Activated T-cell treated with anti-CD3 and anti-CD28 coated beads, Interleukin-2, amount 50 U/mL, for 4 hours (primary cell): ENCODE data around the gene ADCYAP1. TPM values are rescaled to one million over a fixed set of nuclear protein-coding genes. Genes with fewer than 3 reads are reported as not detected.
"Not testable (repeated sequence)": the region's sequence is repeated elsewhere in the genome, so short reads cannot be mapped to it uniquely, and the experiment has no call there.

ENCODE experiments used
- ATAC-seq, 2 donors: fragments of 200-7000 bp; cut with Tn5 transposase; one replicate each; pipeline ENCODE4 v1.10.0; 2021
- DNase-seq: peaks from one replicate; pipeline ENCODE4 v3.0.0-alpha.2; 2020
- H3K27me3 Mint-ChIP-seq: one replicate; pipeline ENCODE4 v1.8.0; 2021; ENCODE audit warnings: low read depth, mixed read lengths
- H3K36me3 Mint-ChIP-seq: one replicate; pipeline ENCODE4 v1.8.0; 2022; ENCODE audit warnings: mixed read lengths; ENCODE audit not compliant: insufficient read depth
- H3K4me1 Mint-ChIP-seq: one replicate; pipeline ENCODE4 v1.8.0; 2021; ENCODE audit warnings: low read depth, mixed read lengths
- H3K4me3 Mint-ChIP-seq: one replicate; pipeline ENCODE4 v1.8.0; 2021; ENCODE audit warnings: mild to moderate bottlenecking, moderate library complexity, mixed read lengths
- H3K9me3 Mint-ChIP-seq: one replicate; pipeline ENCODE4 v1.8.0; 2021; ENCODE audit warnings: mixed read lengths
- total RNA-seq, 3 donors: library from RNA; stranded (reverse); gene quantifications; one replicate each; pipeline ENCODE4 v1.2.1, GENCODE V29; 2021

The ADCYAP1 gene
- total RNA-seq, result not detected

DNA sequence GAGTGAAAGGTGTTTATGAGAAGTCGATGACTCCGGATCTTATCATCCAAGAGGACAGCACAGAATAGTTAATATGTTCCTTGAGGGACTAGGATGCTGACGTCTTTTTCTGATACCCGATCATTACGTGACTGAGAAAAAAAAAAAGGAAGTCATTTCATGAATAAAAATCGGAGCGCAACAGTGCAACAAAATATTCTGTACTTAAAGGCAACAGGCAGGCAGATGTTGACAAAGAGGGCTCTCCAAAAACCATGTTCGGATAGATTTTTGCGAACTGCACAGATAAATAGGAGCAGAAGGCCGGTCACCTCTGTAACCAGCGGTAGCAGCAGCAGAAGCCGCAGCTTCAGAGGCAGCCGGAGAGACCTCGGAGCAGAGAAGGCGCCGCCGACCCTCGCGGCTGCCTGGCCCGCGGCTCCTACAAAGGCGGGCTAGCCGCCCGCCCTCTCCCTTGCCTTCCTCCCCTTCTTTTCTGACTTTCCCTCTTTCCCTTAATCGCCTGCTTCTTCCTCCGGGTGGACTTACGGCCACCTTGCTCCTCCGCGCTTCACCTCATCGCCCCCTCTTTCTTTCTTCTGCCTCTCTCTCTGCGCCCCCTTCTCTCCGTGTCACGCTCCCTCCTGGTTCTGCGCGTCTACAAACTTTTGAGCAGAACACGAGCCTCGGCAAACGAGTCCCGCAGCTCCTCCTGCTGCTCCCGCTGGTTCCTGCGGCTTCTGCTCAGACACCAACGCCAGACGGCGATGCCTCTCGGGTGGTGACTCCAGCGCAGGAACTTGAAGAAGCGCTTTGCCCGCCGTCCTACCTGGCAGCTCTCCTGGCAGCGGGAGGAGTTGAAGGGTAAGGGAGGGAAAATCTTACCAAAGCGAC is at the start of gene ADCYAP1:
ADCYAP1 (plus strand) TSS at position 654 of the 873 bp plus-strand sequence. CDS start 516 bp downstream, outside the sequence.
- Mint-ChIP-seq H3K27me3 (peaks cover 77% of the 10 kb centered on the region), H3K4me3 (no peak within 1 kb of the TSS), H3K4me1 (peaks cover 20% of the 10 kb centered on the region), H3K36me3 (peaks cover 1% of the 10 kb centered on the region), H3K9me3 (no peaks in the 10 kb centered on the region)
- DNase-seq, result no peak
- ATAC-seq, result no peak

DNA sequence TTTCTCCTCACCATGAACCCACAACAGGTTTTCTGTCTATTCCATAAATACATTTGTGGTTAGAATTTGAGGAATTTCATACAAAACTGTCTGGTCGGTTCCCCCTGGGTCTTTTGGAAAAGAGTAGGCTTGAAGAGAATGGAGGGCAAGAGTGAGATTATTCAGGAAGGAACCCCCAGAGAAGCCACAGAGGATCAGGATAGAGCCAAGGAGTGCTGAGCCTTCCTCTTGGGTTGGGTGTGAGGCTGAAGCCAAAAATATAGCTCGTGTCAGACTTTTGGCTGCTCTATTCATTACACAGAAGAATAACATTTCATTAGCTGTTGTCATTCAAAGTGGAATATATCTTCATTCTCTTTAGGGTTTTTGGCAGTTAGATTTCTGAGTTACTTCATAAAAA is 46.7 kb upstream of the ADCYAP1 start:
- H3K4me1 Mint-ChIP-seq, result no peaks in the 10 kb centered on the region
- H3K9me3 Mint-ChIP-seq, result no peaks in the 10 kb centered on the region
- ATAC-seq (no peak), DNase-seq (no peak)
- H3K36me3 Mint-ChIP-seq, result no peaks in the 10 kb centered on the region
- no peak overlapping the region for H3K4me3 Mint-ChIP-seq
- H3K27me3 Mint-ChIP-seq, result peaks cover 14% of the 10 kb centered on the region

DNA sequence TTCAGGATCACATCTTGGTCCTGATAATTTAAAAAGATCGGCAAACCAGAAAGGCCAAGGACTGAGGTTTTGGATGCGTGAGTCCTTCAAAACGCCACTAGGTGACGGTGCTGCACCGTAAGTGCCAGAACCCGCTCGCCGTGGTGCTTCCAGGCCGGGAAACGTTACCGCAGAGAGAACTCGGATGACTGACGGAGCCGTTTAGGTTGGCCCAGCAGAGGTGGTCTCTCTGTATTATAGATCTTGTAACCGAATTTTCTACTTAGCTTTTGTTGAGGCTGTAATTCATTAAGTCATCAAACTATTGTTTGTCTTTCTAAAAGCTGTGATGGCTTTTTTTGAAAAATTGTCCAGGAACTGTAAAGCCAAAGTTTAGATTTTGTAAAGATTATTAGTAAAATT is 39.8 kb upstream of the ADCYAP1 start:
- no peak overlapping the region for H3K4me3 Mint-ChIP-seq
- DNase-seq, result peak; percentile 51
- no peaks in the 10 kb centered on the region for H3K9me3 Mint-ChIP-seq
- peaks cover 24% of the 10 kb centered on the region for H3K27me3 Mint-ChIP-seq
- peaks cover 3% of the 10 kb centered on the region for H3K4me1 Mint-ChIP-seq
- ATAC-seq, result peak; percentile 77 to 80
- H3K36me3 Mint-ChIP-seq, result no peaks in the 10 kb centered on the region

DNA sequence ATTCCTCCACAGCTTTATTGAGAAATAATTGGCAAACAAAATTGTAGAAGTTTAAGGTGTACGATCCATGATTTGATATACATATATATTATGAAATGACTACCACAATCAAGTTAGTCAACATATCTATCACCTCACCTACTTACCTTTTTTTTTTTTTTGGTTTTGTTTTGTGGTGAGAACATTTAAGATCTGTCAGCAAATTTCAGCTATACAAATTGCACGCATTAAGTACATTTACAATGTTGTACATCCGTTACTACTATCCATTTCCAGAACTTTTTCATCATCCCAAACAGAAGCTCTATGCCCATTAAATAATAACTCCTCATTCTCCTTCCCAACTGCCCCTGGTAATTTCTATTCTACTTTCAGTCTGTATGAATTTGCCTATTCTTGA is 37.4 kb upstream of the ADCYAP1 start:
- peaks cover 27% of the 10 kb centered on the region for H3K27me3 Mint-ChIP-seq
- H3K36me3 Mint-ChIP-seq, result no peaks in the 10 kb centered on the region
- peaks cover 3% of the 10 kb centered on the region for H3K4me1 Mint-ChIP-seq
- ATAC-seq, result no peak
- no peak for DNase-seq
- H3K9me3 Mint-ChIP-seq, result no peaks in the 10 kb centered on the region
- H3K4me3 Mint-ChIP-seq, result no peak overlapping the region

DNA sequence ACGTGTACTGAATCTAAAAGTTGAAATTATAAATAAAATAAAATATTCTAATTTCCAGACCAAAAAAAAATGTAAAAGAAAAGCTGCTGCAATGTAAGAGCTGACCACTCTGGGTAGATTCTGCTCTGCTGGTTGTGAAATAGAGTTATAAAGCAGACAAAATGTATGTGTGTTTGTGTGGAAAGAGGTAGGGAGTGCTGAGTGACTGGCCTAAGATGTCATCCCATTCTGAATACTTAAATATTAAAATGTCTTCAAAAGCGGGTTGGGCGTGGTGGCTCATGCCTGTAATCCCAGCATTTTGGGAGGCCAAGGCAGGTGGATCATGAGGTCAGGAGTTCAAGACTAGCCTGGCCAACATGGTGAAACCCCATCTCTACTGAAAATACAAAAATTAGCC is 31.2 kb upstream of the ADCYAP1 start:
- H3K4me1 Mint-ChIP-seq, result peaks cover 12% of the 10 kb centered on the region
- peak overlapping the region; percentile 56 for H3K4me3 Mint-ChIP-seq
- not testable (repeated sequence) for DNase-seq

DNA sequence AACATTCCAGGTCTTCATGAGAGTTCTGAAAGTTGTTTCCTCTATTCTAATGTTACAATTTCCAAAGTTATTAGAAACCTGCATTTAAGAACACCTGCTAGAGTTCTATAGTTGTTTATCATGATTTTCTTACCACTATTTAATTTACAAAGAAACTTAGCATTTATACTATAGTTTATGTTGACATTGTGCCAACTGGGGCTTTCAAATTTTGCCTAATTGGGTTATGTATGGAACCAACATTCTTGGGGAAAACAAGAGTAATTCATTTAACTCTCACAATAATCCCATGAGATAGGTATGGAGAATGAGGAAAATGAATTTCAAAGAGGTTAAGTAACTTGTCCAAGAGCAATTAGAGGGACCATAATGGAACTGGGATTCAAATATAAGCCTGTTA is 28.8 kb upstream of the ADCYAP1 start:
- ATAC-seq (no peak), DNase-seq (no peak)
- H3K4me1 Mint-ChIP-seq, result peaks cover 12% of the 10 kb centered on the region
- H3K9me3 Mint-ChIP-seq, result no peaks in the 10 kb centered on the region
- no peak overlapping the region for H3K4me3 Mint-ChIP-seq
- H3K36me3 Mint-ChIP-seq, result no peaks in the 10 kb centered on the region
- peaks cover 3% of the 10 kb centered on the region for H3K27me3 Mint-ChIP-seq

More for the DNA sequence above, 31.2 kb upstream of the ADCYAP1 start:
- not testable (repeated sequence) for H3K36me3 Mint-ChIP-seq, H3K9me3 Mint-ChIP-seq, ATAC-seq, H3K27me3 Mint-ChIP-seq

DNA sequence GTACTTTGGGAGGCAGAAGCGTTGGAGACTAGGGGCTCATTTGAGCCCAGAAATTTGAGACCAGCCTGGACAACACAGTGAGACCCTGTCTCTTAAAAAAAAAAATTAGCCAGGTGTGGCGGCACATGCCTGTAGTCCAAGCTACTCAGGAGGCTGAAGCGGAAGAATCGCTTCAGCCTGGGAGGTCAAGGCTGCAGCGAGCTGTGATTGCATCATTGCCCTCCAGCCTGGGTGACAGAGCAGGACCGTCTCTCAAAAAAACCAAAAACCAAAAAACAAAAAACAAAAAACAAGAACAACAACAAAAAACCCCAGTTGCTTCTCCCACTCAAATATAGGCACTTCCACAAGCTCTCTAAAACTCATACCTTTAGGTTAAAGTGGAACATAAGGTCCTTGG is 27.4 kb upstream of the ADCYAP1 start:
- Mint-ChIP-seq H3K36me3 (no peaks in the 10 kb centered on the region), H3K4me1 (peaks cover 12% of the 10 kb centered on the region), H3K27me3 (no peaks in the 10 kb centered on the region), H3K4me3 (no peak overlapping the region), H3K9me3 (no peaks in the 10 kb centered on the region)
- ATAC-seq (no peak), DNase-seq (no peak)

DNA sequence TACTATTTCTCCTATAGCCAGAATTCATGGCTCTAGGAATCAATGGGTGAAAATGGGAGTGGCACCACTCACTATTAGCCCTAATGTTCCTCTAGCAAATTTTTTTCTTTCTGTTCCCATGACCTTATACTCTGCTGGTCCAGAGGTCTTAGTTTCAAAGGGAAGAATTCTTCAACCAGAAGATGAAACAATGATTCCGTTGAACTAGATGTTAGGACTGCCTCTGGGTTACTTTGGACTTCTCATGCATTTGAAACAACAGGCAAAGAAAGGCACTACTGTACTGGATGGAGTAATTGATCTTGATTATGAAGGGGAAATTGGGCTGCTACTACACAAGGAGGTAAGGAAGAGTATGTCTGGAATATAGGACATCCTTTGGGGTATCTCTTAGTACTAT is 18.6 kb upstream of the ADCYAP1 start:
- H3K4me1 Mint-ChIP-seq, result no peaks in the 10 kb centered on the region
- H3K36me3 Mint-ChIP-seq, result no peaks in the 10 kb centered on the region
- H3K27me3 Mint-ChIP-seq, result peaks cover 8% of the 10 kb centered on the region
- DNase-seq (no peak), ATAC-seq (no peak)
- peaks cover 4% of the 10 kb centered on the region for H3K9me3 Mint-ChIP-seq
- H3K4me3 Mint-ChIP-seq, result no peak overlapping the region

DNA sequence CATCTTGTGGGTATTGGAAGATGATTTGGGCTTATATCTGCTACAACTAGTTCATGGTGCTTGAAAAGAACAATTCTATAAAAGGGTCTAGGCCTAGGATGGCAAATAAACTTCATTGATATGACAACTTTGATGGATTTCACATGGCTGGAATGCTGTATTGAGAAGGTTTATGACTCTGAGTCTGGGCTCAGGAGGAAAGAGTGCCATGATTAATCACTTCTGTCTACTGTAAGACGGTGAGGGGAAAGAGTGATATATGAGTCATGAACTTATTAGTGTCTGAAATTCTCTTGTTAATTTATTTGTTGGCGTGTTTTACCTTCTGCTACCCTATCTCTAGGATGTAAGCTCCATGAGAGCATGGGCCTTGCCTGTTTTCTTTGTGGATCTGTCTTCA is 17.0 kb upstream of the ADCYAP1 start:
- Mint-ChIP-seq H3K27me3 (peaks cover 8% of the 10 kb centered on the region), H3K4me3 (no peak overlapping the region), H3K36me3 (no peaks in the 10 kb centered on the region), H3K4me1 (no peaks in the 10 kb centered on the region), H3K9me3 (peaks cover 4% of the 10 kb centered on the region)
- ATAC-seq, result no peak
- no peak for DNase-seq

DNA sequence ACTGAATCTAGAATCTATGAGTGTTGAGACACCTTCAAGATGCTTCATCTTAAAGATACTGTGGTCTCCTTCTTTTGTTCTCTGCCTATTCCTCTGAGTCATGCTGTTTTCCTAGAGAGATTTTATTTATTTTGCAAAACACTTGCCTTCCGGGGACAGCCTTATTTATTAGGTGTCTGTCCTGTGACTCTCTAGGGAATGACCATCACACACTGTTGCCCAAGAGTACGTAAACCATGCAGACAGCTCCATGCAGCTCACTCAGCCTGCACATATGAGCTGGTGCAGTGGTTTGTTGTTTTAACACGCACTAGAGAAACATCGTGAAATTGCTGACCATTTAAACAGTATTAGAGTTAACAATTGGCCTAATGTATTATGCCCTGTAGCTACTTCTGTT is 12.4 kb upstream of the ADCYAP1 start:
- Mint-ChIP-seq H3K27me3 (peaks cover 9% of the 10 kb centered on the region), H3K9me3 (peaks cover 4% of the 10 kb centered on the region), H3K4me3 (no peak overlapping the region), H3K36me3 (no peaks in the 10 kb centered on the region), H3K4me1 (no peaks in the 10 kb centered on the region)
- no peak for DNase-seq
- ATAC-seq, result no peak

DNA sequence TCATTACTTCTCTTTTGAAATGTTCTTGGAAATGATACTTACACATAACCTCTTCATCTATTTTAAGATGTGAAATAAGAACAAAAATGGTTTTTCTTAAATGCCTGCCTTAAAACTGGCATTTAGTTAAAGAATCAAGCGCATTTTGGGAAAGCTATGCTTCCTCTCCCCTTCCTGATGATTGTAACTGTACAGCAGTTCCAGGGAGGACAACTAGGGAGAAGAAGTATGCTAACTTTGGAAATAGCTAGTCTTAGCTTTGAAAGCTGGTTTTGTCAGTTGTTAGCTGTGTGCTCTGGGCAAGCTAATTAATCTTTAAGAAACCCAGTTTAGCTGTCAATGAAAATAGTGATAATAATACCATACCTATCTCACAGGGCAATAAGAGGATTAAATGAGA is 8.4 kb upstream of the ADCYAP1 start:
- DNase-seq, result no peak
- no peaks in the 10 kb centered on the region for H3K9me3 Mint-ChIP-seq
- H3K27me3 Mint-ChIP-seq, result peaks cover 23% of the 10 kb centered on the region
- ATAC-seq, result no peak
- H3K36me3 Mint-ChIP-seq, result no peaks in the 10 kb centered on the region
- no peak overlapping the region for H3K4me3 Mint-ChIP-seq
- H3K4me1 Mint-ChIP-seq, result no peaks in the 10 kb centered on the region

DNA sequence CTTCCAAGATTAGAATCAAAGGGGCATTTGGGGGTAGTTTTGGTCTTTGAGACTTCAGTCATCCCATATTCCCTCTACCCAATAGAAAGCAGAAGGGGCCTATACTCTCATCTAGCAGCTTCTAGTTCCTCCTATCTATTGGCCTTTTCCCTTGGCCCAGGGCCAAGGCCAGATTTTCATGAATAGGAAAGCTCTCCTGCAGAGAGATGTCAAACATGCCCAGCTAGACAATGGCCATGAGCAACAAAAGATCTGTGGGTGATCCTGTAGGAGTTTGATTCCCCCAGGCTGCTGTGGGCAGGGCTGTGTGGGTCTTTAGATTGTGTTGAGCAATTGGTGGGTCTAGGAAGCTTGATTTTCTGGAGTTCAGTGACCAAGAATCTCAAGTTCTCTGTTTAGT is 2.9 kb upstream of the ADCYAP1 start:
- no peaks in the 10 kb centered on the region for H3K36me3 Mint-ChIP-seq
- H3K27me3 Mint-ChIP-seq, result peaks cover 63% of the 10 kb centered on the region
- ATAC-seq (no peak), DNase-seq (no peak)
- peaks cover 8% of the 10 kb centered on the region for H3K4me1 Mint-ChIP-seq
- H3K9me3 Mint-ChIP-seq, result no peaks in the 10 kb centered on the region
- no peak overlapping the region for H3K4me3 Mint-ChIP-seq

DNA sequence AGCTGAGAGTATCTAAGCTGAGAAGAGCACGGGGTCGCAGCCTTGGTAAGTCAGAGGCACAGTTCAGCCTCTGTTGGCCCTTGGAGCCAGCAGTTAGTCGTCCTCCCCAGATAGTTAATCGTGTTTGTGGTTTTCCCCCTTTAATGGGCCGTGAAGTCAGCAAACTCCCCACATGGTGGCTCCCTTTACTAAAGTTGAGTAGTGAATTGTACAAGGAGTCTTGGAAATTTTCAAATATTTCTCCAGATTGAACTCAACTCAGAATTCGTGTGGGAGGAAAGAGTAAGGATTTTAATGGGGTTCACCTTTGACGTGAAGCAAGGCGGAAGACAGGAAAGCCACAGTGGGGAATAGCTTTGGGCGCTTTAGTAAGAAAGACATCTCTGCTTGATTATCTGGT is 2.4 kb upstream of the ADCYAP1 start:
- H3K4me1 Mint-ChIP-seq, result peaks cover 9% of the 10 kb centered on the region
- no peaks in the 10 kb centered on the region for H3K9me3 Mint-ChIP-seq
- H3K27me3 Mint-ChIP-seq, result peaks cover 67% of the 10 kb centered on the region
- no peak for DNase-seq
- no peak for ATAC-seq
- no peak overlapping the region for H3K4me3 Mint-ChIP-seq
- H3K36me3 Mint-ChIP-seq, result no peaks in the 10 kb centered on the region

DNA sequence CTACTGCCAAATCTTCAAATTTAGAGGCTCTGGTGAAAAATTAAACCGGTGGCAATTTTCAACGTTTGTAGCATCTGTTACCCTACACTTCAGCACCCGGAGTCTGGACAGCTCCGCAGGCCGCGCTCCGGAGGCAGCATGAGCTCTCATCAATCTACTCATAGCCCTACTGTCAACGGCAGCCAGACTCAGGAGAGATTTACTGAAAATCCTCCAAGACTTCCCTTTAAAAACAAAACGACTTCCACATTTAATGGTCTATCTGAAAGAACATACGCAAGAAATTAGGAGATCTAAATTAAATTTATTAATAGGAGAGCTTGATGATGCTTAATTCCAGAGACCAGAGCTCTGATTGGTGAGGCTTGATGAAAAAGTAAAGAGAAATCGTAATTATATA is 970 bp upstream of the ADCYAP1 start:
- H3K4me1 Mint-ChIP-seq, result peaks cover 16% of the 10 kb centered on the region
- ATAC-seq (no peak), DNase-seq (no peak)
- no peak overlapping the region for H3K4me3 Mint-ChIP-seq
- no peaks in the 10 kb centered on the region for H3K9me3 Mint-ChIP-seq
- no peaks in the 10 kb centered on the region for H3K36me3 Mint-ChIP-seq
- peaks cover 74% of the 10 kb centered on the region for H3K27me3 Mint-ChIP-seq

DNA sequence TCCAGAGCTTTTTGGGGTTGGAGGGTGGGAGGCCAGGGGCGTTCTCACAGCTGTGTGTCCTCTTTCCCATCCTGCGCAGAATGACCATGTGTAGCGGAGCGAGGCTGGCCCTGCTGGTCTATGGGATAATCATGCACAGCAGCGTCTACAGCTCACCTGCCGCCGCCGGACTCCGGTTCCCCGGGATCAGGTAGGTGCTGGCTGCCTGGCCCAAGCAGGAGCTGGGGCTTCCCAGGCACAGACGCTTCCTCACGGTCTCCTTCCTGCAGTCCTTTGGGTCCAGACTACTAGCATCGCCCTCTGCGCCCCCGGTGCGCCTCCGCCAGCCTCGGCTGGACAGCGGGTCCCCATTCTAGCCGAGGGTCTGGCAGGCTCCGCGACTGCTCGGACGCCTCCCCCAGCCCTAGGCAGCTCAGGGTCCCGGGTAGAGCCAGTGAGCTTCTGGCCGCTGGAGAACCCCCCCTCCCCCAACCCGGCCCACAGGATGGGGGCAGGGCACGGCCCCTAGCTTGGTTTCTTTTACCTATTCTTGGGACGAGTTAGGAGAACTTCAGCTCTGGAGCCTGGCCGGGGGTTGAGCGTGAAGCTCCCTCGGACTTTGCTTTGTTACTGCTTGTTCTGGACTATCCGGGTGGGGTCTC is 756 bp downstream of the ADCYAP1 start:
- ATAC-seq, result no peak
- H3K4me3 Mint-ChIP-seq, result no peak overlapping the region
- DNase-seq, result no peak

More for the DNA sequence above, 756 bp downstream of the ADCYAP1 start:
- Mint-ChIP-seq H3K36me3 (peaks cover 1% of the 10 kb centered on the region), H3K27me3 (peaks cover 79% of the 10 kb centered on the region), H3K4me1 (peaks cover 20% of the 10 kb centered on the region), H3K9me3 (no peaks in the 10 kb centered on the region)
